HG03196 (cell line): Measurements from ENCODE around the gene EWSR1.
"Not testable (repeated sequence)": the region's sequence is repeated elsewhere in the genome, so short reads cannot be mapped to it uniquely, and the experiment has no call there.

Source experiments
- ATAC-seq: cut with Tn5 transposase; IDR thresholded peaks from one replicate; pipeline ENCODE4 v1.9.1; 2021; ENCODE audit not compliant: unreplicated experiment

Gene EWSR1

GRCh38 chr22:29334696-29335344 lies 66.8 kb downstream of the EWSR1 start:
- ATAC-seq = no peak

DNA sequence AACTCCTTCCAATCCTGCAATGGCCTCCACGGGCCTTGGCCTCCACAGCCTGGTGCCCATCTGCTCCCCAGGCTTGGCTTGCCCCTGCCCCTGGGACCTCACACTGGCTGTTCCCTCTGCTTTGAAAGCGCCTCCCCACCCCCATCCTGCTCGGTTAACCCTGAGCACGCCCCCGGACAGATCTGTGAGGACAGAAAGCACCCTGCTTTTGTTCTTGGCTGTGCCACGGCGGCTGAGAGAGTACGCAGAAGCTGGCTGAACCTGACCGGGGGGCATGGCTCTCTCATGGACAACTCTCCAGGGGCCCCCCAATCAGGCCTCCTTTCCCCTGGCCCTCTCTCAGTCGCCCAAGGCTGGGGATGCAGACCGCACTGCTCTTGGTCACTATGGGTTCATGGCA lies 67.6 kb downstream of the EWSR1 start:
- no peak for ATAC-seq

GRCh38 chr22:29336751-29337490 lies 68.9 kb downstream of the EWSR1 start:
- ATAC-seq = no peak

GRCh38 chr22:29337631-29338284 lies 69.7 kb downstream of the EWSR1 start:
- ATAC-seq = no peak

GRCh38 chr22:29338398-29338797 lies 70.3 kb downstream of the EWSR1 start:
- ATAC-seq = no peak

GRCh38 chr22:29339381-29340235 lies 71.5 kb downstream of the EWSR1 start:
- no peak for ATAC-seq

- no peak for ATAC-seq
Measured at GRCh38 chr22:29340566-29340965, 72.5 kb downstream of the EWSR1 start.

DNA sequence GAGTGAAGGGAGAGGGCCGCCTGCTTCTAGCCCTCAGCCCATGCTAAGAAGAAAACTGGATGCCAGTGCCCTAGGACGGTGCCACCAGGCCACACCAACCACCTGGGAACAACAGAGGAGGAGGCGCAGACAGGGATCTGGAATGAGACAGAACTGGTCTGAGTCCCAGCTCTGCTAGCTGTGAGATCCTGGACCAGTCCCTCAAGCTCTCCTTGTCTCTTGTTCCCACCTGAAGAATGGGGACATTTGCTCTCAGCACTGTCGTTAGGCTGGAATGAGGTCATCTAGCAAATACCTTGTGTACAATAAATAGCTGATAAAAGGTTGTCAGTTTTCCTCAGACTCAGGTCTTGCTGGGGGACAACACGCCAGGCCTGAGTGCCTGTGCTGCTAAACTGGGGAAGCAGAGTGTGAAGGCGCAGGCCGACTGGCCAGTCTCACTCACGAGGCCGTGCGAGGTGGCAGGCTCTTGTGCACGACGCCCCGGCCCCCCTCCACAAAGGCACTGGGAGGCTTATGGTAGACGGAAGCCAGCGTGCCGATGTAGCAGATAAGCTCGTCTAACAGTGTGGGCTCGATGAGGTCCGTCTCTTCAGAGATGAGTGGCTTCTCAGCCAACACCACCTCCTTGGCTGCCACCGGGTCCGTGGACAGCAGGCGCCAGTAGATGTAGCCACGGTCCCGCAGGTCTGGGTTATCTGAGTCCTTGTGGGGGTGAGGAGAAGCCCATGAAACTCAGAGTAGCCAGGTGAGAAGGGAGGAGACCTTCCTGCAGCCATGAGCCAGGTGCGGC lies 73.2 kb downstream of the EWSR1 start:
- ATAC-seq = no peak

- no peak for ATAC-seq
Measured at GRCh38 chr22:29341849-29342127, 73.7 kb downstream of the EWSR1 start.

DNA sequence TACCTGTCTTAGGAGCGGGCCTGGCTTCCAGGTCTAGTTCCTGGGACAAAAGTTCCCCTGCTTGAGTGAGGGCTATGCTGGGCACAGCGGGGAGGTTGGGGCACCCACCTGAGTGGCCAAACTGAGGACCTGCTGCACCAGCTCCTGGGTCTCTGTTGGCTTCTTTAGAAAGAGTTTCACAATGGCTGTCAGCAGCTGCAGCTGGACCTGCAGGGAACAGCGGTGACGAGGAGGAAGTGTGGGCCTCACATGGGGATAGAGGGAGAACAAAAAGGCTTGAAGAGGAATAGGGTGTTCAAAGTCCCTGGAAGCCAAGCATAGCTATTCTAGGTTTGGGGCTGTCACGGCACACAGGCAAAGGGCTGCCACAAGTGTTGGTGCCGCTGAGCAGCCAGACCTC lies 74.1 kb downstream of the EWSR1 start:
- ATAC-seq = no peak

DNA sequence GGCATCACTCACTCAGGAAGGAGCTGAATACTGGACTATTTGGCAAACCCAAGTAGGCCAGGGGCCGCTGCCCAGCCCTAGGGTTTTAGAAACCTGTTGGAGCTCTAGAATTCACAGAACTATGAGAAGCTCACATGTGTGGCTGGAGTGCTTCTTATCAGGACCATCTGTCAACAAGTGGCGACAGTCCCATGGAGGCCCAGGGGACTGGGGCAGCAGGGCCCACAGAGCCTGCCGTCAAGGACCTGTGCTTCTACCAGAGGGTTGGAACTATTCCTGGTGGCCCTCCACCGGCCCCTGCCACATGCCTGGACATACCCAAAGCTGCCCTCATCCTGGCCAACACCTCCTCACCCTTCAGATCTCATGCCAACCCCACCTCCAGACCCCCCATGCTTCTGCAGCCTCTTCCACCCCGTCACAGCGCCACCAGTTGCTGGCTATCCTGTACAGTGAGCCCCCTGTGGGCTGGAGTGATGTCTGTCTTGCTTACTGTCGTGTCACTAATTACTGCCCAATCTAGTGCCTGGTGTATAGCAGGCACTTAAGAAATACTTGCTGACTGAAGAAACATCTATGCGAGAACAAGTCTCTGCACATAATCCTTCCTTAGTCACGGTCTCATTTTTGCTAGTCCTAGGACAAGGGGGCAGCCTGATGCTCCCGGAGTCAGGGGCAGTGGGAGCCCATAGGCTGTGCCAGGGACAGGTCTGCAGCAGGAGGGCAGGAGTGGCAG lies 74.7 kb downstream of the EWSR1 start:
- no peak for ATAC-seq

DNA sequence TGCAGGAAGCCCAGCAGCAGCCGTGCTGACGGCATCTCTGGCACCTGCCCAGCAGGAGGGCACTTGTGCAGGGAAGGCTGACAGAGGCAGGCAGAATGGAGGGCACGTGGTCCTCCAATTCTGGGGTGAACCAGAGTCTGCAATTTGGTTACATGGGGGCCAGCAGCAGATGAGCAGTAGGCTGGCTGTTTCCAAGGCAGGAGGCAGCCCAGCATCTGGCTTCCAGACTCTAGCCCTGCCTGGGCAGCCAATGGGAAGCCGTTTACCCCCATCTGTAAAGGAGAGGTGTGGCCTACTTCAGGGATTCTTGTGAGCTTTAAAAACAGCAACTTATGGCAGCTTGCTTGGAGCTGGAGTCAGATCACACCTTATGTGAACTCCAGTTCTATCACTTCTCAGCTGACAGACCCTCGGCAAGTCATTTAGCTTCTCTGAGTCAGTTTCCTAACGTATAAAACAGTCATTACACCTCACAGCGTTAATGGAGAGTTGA lies 75.3 kb downstream of the EWSR1 start:
- no peak for ATAC-seq

- ATAC-seq = no peak
Measured at GRCh38 chr22:29344137-29344536, 76.1 kb downstream of the EWSR1 start.

- not testable (repeated sequence) for ATAC-seq
Measured at GRCh38 chr22:29344889-29345288, 76.8 kb downstream of the EWSR1 start.

DNA sequence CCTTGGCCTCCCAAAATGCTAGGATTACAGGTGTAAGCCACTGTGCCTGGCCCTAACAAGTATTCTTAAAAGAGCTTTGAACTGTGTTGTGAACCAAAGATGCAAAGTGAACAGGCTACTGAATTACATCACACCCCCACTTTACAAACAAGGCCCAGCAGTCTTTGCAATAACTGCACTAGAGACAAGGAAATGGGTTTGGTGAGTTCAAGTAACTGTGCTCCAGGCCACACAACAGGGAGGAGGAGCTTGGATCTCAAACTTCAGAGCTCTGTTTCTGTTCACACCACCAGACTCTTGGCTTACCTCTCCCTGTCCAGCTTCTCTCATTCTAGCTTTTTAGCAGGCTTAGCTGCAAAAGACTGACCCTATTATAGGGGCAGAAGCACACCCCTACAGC lies 77.9 kb downstream of the EWSR1 start:
- ATAC-seq = no peak

- no peak for ATAC-seq
Measured at GRCh38 chr22:29346659-29347058, 78.6 kb downstream of the EWSR1 start.

DNA sequence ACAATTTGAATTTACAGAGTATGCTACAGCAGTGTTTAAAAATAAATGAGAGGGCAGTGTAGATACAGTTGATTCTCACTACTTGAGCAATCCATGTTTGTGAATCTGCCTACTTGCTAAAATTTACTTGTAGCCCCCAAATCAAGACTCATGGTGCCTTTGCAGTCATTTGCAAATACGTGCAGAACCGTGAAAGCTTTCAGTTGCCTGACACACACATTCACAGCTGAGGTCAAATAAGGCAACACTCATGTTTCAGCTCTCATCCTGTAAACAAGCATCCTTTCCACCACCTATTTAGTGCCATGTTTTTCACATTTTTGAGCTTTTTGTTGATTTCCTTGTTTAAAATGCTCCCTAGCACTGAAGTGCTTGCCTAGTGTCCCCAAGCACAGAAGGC lies 80.0 kb downstream of the EWSR1 start:
- no peak for ATAC-seq

DNA sequence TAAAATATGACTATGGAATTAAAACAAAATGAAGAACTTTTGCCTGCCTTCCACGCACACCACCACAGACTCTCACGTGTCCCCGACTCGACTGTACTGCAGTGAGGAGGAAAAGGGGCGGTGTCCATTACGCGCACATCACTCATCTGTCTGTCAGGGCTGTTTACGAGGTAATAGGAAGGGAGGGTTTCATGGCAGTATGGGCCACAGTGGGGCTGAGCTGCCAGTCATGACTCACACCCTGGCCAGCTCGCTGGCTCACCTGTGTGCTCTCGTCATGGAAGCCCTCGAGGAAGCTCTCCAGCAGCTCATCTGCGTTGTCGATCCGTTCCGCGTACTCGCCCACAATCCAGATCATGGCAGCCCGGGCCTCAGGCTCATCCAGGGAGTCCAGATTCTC lies 80.9 kb downstream of the EWSR1 start:
- no peak for ATAC-seq
